Neural crest cell (in vitro differentiated cells): ENCODE data around the gene CDK9. TPM values are rescaled to one million over a fixed set of nuclear protein-coding genes. Genes with fewer than 3 reads are reported as not detected.

ENCODE experiments used
- microRNA-seq: library from miRNA; unstranded; fragments of <30 nt; microRNA quantifications from one replicate; pipeline ENCODE4, GENCODE V29; 2020
- total RNA-seq: library from RNA; stranded (reverse); gene quantifications from 2 replicates; pipeline ENCODE4 v1.2.1, GENCODE V29; 2021

The CDK9 gene
- total RNA-seq, 1 donor from 2014 or later = 84.8 TPM

Small RNA genes within 50 kb of the gene (microRNA-seq; reads per million reads assigned to microRNA genes)
- not detected for gene MIR2861
- not detected for gene MIR3960

Other genes with a start within 250 kb of the CDK9 start
- 53.3 and 56.1 TPM in 2 replicates for gene STXBP1, start 173.8 kb upstream of the CDK9 start, total RNA-seq
- gene CFAP157, start 79.0 kb upstream of the CDK9 start, total RNA-seq = 0.16 TPM in 1 of 2 replicates, not detected in the other
- gene PTRH1, start 70.4 kb upstream of the CDK9 start, total RNA-seq = 7.2 and 9.8 TPM in 2 replicates
- gene TTC16, start 70.0 kb upstream of the CDK9 start, total RNA-seq = not detected in 2 replicates
- gene TOR2A, start 50.7 kb upstream of the CDK9 start, total RNA-seq = 25.7 and 27.4 TPM in 2 replicates
- gene SH2D3C, start 7.4 kb upstream of the CDK9 start, total RNA-seq = 6.0 and 7.2 TPM in 2 replicates
- 64.6 and 69.9 TPM in 2 replicates for gene FPGS, start 16.8 kb downstream of the CDK9 start, total RNA-seq
- gene ENG, start 68.6 kb downstream of the CDK9 start, total RNA-seq = 2.6 and 3.3 TPM in 2 replicates
- 39.6 and 45.5 TPM in 2 replicates for gene AK1, start 91.6 kb downstream of the CDK9 start, total RNA-seq
- gene ST6GALNAC6, start 113.6 kb downstream of the CDK9 start, total RNA-seq = 25.4 and 27.4 TPM in 2 replicates
- gene ST6GALNAC4, start 131.0 kb downstream of the CDK9 start, total RNA-seq = 12.6 and 14.5 TPM in 2 replicates
- gene PIP5KL1, start 144.7 kb downstream of the CDK9 start, total RNA-seq = 2.6 and 3.4 TPM in 2 replicates
- gene DPM2, start 151.8 kb downstream of the CDK9 start, total RNA-seq = 52.2 and 59.1 TPM in 2 replicates
- gene EEIG1, start 195.0 kb downstream of the CDK9 start, total RNA-seq = 53.5 and 71.1 TPM in 2 replicates